Measurements from ENCODE around the gene BAD.
"Not testable (repeated sequence)": the region's sequence is repeated elsewhere in the genome, so short reads cannot be mapped to it uniquely, and the experiment has no call there.

The BAD gene

DNA sequence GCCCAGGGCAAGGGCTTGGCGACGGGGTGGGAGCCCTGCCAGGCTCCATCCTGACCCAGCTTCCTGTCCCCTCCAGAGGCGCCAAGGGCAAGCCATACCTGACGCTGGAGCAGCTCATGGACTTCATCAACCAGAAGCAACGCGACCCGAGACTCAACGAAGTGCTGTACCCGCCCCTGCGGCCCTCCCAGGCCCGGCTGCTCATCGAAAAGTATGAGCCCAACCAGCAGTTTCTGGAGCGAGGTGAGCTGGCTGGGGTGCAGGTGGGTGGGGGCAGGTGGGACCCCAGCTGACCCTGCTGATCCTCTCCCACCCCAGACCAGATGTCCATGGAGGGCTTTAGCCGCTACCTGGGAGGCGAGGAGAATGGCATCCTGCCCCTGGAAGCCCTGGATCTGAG lies 28.2 kb downstream of the BAD start:
- no peak for DNase-seq (ENCODE audit: low read depth)

DNA sequence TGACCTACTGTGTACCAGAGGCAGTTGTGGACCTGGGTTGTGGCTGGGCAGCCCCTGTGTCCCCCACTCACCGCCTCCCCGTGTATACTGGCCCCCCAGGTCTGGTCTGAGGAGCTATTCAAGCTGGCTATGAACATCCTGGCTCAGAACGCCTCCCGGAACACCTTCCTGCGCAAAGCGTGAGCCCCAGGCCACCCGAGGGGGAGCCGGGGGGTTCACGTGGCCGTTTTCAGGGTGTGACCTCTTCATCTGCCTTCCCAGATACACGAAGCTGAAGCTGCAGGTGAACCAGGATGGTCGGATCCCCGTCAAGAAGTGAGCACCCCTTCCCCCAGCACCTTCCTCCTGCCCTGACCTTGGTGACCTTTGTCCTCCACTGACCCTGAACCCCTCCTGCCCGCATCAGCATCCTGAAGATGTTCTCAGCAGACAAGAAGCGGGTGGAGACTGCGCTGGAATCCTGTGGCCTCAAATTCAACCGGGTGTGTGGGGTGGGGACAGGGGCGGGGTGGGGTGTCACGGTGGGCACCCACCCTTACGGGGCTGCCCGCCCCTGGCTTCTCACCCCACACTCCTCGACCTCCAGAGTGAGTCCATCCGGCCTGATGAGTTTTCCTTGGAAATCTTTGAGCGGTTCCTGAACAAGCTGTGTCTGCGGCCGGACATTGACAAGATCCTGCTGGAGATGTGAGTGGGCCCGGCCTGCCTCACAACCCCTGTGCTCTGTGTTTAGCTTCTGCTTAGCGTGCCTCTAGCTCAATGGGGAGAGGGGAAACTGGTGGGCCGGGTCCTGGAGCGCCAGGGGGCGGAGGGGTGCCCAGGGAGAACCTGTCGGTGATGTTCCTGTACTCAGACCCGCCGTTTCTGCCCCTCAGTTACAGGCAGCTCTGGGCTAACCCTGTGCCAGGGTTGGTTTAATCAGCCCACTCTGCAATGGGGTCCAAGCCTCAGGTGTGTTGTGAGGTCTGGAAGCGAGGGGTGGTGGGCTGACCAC lies 29.0 kb downstream of the BAD start:
- no peak for DNase-seq (ENCODE audit: low read depth)

DNA sequence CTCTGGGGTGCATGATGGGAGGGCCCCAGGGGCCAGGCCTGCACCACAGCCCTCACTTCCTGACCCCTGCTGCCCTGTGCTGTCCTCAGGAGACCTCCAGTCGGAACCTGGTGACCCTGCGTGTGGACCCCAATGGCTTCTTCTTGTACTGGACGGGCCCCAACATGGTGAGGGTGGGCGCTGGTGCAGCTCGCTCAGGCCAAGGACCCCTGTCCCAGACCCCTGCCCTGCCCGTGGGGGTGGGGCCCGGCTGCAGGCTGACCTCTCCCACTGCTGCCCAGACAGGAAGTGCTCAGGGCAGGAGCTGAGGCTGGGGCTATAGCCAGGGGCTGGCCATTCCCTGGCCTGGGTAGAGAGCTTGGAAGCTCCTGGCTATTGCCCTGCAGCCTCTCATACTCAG lies 30.1 kb downstream of the BAD start:
- DNase-seq (ENCODE audit: low read depth), result no peak

DNA sequence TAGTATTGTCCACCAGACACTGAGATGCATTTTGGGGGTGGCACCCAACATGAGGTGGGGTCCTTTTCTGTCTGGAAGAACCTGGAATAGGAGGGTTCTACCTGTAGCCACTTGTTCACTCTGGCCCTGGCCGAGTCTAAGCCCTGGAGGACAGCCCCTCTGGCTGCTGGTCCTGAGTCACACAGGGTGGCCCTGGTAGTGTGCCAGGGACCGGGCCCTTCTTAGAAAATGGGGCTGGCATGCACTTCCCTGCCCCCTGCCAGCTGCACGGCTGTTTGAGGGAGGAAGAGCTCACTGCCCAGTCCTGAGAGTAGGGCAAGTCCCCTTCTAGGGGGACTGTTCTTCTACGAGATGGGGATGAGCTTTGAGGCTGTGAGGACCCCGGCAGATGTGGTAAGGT lies 31.0 kb downstream of the BAD start:
- no peak for DNase-seq (ENCODE audit: low read depth)

DNA sequence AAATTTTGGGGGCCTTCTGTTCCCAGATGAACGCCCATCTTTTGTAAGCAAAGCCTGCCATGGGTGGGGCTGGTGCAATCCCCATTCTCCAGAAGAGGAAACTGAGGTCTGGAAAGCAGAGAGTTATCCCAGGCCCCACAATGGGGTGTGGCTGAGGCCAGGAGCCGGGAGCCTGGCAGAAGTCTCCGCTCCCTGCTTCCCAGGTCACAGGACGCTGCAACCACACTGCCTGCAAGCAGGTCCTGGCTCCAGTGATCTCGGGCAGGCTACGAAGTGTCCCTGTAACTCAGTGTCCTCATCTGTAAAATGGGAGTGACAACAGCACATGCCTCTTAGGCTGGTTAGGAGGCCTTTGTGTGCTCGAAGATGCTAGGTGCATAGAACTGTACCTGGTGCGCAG lies 31.4 kb downstream of the BAD start:
- no peak for DNase-seq (ENCODE audit: low read depth)

DNA sequence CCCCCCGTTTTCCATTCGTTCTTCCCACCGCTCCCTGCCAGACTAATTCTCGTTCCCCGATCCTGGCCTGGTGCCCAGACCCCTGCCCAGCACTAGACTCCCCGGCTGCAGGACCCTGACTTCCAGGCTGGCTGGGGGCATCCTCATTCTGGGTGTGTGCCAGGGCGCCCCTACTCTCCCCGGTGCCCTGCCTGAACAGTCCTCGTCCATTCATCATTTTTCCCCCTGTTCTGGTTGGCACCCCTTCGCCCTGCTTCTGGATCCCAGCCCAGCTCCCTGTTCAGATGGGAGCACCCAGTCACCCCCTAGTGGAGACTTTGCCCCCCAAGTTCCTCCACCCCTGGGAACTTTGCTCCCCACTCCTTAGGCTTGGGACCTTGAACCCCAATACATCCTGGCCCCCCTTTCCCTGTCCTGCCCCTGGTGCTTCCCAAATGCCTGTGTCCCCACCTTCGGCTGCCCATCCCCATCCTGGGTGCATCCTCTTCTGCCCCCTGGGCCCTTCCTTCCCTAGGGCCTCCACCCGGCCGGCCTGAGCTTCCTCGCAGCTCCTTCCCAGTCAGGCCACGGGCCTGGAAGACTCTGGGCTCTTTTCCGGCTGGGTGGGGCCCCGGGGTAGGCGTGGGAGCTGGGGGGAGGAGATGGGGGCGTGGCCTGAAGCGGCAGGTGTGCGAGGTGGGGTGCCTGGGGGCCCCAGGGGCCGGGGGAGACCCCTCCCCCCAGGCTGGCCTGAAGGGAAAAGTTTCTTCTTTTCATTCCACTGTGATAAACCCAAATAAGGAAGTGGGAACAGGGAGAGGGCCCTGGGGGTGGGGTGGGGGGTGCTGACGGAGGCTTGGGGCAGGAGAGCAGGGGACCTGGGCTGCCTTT lies 32.2 kb downstream of the BAD start:
- peak; percentile 27 for DNase-seq (ENCODE audit: low read depth)

DNA sequence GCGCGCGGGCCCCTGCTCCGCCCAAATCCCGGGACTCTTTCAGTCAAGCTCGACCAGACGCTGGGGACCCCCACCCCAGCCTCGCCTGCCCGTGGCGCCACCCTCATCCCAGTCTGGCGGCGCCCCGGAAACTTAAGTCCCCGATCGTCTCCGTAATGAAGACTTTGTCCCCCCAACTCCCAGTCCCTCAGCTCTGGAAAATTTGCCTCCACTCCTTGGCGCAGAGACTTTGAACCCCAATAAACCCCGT lies 32.8 kb downstream of the BAD start:
- DNase-seq (ENCODE audit: low read depth), result no peak

DNA sequence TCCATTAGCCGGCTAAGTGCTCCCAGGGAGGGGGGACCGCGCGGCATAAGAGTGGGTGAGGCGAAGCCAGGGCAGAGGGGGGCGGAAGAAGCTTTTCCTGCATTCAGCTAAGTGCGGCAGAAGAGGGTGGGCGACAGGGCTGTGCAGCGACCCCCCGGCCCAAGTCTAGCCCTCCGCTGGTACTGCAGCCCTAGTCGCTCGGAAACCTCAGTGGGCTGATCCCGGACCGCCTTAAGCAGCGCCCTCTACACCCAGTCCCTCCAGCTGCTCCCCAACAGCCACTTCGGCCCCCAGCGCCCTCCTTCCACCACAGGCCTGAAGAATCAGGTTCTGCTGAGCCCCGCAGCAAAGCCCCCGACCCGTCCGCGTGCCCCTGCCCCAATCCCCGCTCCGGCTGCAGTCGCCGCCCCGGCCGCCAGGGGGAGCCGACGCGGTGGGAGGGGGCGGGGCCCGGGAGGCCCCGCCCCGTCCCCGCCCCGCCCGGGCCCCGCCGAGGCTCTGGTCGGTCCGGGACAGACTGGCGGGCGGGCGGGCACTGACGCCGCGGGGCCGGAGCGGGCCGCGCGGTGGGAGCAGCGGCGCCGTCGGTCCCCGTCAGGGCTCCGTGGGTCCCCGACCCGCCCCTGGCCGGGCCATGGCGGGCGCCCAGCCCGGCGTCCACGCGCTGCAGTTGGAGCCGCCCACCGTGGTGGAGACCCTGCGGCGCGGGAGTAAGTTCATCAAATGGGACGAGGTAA lies 33.3 kb downstream of the BAD start, which contains the start of gene PLCB3:
Gene PLCB3, plus strand, starts transcription at position 515 of the 737 bp plus-strand sequence. Its CDS starts 120 bp downstream, at position 635.
- peak; percentile 27 for DNase-seq (ENCODE audit: low read depth)

DNA sequence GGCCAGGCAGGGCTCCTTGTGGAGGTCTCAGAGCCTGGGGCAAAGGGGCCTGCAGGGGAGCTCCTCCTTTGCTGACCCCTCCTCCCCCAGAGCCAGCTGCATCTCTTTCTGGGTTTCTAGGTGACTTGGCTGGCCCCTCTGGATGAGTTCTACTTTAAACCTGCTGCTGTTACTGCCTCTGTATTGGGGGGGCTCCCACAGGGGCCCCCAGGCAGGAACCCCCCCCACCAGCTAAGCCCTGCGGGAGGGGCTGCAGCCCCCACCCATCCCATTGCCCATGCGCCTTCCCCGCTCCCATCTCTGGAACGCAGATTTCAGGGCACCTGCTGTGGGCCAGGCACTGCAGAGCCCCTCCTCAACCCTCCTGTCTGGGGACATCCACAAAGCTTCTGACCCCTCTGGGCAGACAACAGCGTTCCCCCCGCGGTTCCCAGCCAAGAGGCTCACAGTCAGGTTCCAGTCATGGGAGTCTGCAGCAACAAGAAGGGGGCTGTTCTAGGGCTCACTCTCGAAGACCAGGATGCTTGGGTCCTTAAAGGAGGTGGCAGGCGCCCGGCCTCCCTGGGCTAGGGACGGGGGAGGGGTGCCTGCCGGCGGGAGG lies 34.0 kb downstream of the BAD start:
- no peak for DNase-seq (ENCODE audit: low read depth)

DNA sequence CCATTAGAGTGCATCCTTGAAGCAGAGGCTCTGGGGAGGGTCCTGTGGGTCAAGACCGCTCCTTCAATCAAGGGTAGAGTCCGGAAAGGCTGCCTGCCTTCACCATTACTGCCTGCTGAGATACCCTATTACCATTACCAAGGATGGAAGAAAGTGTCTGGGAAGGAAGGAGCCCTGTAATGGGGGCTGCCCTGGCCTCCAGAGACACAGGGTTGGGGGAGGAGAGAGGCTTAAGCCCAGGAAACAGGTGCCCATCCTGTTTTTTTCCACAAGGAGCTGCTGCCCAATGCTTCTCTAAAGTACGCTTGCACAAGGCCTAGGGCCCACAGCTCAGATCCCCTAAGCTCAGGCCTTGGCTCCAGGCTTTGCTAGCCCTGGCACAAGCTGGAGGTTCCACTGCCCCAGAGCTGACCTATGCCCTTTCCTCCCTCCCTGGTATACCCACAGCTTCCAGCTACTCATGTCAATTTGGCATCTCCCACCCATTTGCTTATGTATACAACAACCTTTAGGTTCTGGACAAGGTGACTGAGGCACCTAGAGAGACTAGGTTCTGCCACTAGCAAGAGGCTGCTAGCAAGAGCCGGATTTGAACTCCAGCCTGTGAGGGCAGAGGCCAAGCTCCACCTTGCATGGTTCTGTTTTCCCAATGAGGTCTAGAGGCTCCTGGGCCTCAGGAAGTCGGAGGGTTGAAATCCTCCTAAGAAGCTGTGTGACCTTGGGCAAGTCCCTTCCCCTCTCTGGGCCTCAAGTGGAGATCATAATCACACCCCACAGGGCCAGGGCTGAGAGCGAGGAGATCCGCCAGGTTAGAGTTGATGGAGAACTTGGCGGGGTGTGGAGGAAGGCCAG lies 34.7 kb downstream of the BAD start:
- DNase-seq (ENCODE audit: low read depth), result no peak

DNA sequence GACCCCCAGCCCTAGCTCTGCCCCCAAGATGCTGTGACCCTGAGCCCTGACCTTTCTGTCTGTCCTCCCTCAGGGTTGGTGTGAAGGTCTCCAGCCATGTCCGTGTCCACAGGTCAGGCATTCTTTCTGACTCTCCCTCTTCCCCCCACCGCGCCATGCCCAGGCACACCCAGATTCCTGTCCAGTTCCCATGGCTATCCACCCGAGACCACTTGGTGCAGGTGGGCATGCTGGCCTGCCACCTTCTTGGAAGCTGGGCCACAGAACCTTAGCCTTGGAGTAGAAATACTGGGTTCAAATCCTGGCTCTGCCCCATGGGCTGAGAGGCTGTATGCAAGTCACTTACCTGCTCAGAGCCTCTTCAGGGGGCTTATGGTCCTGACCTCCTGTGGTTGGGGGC lies 35.4 kb downstream of the BAD start:
- DNase-seq (ENCODE audit: low read depth), result no peak

DNA sequence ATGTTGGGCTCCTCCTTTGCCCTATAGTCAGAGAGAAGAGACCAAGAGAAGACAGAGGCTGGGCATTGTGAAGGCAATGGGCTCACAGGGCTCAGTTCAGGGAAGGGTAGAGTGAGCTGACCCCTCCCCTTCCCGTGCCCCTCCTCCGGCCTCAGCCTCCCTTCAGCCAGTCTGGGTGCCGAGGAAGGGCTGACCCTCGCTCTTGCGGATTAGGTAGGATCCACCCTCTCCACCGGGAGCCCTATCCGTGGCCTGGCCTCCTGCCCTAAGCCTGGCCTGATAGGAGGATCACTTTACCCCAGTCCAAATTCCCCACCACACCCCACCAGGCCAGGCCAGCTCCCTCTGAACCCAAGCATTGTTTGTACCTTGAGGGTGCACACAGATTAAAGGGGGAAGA lies 35.9 kb downstream of the BAD start:
- no peak for DNase-seq (ENCODE audit: low read depth)

DNA sequence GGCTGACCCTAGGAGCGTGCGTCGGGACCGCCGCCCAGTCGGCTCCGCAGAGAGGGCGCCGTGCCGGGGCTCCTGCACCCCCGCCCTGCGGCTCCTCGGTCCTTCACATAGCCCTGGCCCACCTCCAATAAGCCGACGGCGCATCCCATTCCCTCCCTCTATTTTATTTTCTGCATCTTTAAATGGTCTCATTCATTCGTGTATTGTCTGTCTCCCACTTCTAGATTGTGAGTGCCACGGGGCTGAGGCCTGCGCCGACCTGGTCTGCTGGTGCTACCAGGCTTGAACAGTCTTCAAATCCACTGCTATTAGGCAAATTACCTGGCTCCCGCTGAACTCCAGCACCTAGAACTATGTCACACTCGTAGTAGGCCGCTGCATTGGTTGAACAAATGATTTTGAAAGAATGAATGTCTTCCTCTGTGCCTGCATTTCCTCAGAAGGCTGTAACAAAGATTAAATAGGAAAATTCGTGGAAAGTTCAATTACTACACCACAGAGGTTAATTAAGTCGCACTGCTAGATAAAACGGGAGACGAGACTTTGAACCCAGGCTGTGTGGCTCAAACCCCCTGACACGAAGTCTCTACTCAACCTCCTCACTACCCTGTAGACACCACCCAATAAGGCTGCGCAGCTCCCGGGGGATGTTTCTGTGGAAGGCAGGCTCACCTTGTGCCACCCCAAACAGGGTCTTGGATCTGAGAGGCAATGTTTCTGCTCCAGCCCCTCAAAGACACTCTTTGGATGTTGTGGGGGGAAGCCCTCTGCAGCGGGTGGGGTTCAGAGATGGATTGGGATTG lies 36.5 kb downstream of the BAD start:
- DNase-seq (ENCODE audit: low read depth), result no peak

DNA sequence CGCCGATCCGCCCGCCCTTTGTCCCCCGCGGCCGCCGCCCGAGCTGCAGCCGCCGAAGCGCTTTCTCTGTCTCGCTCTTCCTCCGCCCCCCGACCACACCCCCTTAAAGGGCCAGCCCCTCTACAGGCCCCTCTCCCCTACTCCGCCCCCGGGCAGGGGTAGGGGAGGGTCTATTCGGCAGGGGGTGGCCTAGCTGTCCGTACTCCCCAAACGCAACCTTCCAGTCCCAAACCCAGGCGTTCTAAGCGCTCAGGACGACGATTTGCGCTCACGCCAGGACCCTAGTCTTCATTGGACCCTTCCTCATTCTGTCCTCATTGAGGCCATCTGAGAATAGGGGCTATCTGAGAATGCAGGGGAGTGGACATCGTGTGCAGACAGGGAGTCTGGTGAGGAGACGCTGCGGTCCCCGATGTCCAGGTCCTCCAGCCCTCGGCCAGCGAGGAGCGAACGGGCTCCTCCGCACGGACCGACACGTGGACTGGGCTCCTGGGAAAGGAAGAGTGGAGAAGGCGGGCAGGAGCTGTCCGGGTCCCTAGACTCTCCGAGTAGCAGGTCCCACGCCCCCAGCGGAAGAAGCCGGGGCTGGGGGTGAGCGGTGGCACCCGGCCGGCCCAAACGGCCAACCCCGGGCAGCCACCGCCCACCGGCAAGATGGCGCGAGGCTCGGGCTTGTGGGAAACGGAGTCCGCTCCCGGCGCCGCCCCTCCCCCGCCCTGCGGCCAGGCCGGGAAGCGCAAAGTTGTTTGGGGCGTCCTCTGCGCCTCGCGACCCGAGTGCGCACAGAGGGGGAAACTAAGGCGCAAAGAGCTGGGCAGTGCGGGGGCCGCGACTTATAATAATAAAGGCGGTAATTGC lies 37.4 kb downstream of the BAD start, which contains the start of gene PPP1R14B:
Gene PPP1R14B, minus strand, starts transcription at position 73 of the 858 bp plus-strand sequence. CDS start 270 bp downstream, outside the sequence.
- peak; percentile 84 for DNase-seq (ENCODE audit: low read depth)

DNA sequence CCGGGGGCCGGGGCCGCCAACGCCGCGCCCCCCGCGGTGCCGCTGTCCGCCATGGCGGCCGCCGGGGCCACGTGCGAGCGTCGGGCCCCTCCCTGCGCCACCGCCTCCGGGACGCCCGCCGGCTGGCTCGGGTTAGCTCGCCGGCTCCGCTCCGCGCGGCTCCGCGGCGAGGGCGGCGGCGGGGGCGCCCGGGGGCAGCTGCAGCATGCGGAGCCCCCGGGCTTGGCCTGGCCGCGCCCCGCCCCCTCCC lies 37.9 kb downstream of the BAD start:
- DNase-seq (ENCODE audit: low read depth), result not testable (repeated sequence)

DNA sequence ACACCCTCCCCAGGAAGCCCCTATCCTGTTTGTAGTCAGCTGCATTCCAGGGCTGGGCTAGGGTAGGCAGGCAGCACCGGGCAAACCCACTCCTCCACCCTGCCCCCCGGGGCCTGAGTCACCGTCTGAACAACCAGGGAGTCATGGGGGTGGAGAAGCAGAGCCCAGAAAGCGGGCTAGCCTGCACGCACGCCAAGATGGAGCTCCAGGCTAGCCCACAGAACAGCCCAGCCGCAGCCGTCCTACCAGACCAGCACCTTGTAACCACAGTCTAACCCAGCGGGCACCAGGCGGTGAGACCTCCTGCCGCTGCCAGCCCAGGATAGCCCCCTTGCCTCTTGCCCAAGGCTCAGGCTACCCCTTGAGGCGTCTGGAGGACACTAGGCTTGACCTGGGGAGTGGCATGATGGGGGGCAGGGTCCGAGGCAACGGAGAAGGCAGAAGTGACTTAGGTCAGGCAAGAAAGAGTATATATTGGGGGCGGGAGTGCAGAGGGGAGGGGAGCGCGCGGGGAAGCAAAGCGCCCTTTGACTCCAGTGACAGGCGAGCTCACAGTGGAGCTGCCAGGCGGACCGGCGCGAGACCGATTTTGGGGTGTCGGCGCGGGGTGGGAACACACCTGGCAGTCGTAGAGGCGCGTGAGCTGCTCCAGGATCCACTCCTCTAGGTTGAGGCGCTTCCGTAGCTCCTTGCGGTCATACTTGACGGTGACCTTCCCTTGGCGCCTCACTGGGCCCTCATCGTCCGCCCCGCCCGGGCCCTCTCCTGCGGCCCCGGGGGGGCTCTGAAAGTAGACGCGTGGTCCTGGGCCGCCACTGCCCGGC lies 38.5 kb downstream of the BAD start:
- DNase-seq (ENCODE audit: low read depth), result peak; percentile 83

DNA sequence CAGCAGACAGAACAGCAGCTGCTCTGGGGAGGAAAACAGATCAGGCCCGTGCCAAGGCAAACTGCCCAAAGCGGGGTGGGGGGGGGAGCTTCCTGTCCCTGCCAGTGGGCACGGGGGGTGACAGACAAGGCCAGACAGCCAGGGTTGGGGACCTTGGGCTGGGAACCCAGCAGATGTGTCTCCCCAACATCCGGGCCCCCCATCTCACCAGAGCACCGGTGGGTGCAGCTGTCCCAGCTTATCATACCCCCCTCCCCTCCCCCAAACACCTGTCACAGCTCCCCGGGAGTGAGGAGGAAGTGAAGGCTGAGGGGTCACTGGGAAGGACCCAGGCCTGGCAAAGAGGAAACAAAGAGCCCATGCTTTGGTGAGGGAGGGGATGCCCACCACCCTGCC lies 39.1 kb downstream of the BAD start:
- no peak for DNase-seq (ENCODE audit: low read depth)

DNA sequence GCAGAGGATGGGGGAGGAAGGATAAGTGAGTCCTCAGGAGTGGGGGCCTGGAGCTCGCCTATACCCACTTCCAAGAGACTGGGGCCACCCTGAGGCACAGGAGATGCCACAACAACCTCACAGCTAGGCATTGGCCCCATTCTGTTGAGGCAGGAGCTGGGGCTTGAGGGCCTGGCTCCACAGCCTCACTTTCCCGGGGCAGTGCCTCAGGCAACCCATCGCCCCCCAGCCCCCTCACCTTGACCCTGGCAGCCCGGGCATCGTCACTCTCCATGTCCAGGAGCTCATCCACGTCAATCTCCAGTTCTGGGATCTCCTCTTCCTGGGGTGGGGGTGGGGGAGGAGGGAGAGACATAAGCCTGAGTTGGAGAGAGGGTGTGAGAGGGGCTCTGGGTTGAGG lies 39.5 kb downstream of the BAD start:
- DNase-seq (ENCODE audit: low read depth), result no peak

DNA sequence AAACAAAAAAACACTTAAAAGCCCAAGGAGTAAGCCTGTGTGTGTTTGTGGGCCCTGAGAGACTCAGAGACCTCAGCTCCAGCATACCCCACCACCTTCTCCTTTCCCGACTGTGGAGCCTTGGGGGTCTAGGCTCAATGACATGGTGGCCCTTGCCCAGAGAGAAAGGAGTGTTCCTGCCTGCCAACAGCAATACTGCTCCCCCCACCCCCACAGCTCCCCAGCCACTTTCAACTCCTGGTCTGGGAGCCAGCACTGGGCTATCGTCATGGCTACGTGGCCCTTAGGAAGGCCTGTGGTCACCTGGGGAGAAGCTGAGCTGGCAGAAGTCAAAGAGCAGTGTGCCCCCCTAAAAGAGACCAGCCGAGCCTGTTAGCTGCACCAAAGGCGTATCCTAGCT lies 40.4 kb downstream of the BAD start:
- no peak for DNase-seq (ENCODE audit: low read depth)
